GM21526 (cell line): ENCODE measurements around the gene NAPSA.

Experiments
- ATAC-seq: cut with Tn5 transposase; IDR thresholded peaks from one replicate; pipeline ENCODE4 v1.9.1; 2021; ENCODE audit warnings: moderate library complexity; ENCODE audit not compliant: unreplicated experiment, low FRiP score

Gene NAPSA

DNA sequence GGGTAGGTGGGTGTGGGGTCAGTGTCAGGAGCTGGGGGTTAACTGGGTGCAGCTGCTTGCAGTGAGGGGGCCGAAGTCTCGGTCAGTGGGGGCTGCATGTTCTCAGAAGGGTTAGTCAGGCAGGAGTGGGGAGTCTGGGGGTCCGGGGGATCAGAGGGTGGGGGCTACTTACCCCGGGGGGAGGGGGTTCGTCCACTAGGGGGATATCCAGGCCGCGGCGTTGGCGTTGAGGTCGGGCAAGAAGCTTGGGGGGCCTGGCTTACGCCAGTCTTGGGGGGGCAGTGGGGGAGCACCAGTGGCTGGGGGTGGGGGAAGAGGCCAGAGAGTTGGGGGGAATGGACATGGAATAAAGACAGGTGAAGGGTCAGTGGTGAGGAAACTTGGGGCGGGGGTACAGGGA lies 45.4 kb downstream of the NAPSA start:
- ATAC-seq: no peak

- no peak for ATAC-seq
Measured at GRCh38 chr19:50319156-50319555, 46.3 kb downstream of the NAPSA start.

DNA sequence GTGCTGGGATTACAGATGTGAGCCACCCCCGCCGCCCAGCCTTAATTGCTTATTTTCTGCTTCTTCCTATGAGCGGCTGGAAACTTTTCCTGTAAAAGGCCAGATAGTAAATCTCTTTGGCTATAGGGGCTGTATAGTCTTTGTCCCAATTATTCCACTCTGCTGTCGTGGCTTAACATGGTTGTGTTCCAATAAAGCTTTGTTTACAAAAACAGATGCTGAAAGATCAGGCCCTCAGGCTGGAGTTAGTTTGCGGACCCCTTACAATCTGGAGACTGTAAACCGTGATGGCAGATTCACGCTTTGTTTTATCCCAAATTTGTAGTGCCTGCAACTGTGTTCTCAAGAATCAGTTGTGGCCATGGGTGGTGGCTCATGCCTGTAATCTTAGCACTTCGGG lies 47.0 kb downstream of the NAPSA start:
- ATAC-seq: no peak

DNA sequence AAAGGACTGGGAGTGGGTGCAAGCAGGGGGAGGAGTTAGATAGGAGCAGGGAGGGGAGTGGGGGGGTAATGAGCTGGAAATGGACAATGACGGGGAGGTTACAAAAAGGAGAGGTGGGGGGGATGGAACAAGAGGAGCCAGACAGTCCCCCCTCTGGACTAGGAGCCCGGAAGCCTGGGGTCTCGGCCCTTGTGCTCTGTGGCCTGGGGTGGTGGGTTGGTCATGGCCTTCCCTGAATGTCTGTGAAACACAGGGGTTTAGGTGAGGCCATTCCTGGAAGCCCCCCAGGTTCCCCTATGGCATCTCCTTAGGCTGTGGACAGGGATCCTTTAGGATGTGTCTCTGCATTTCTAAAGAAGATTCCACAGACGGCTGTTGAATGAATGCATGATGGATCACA lies 48.3 kb downstream of the NAPSA start:
- no peak for ATAC-seq

GRCh38 chr19:50315773-50316448 lies 49.5 kb downstream of the NAPSA start:
- ATAC-seq: no peak

GRCh38 chr19:50314724-50315708 lies 50.4 kb downstream of the NAPSA start:
- no peak for ATAC-seq

- no peak for ATAC-seq
Measured at GRCh38 chr19:50313812-50314536, 51.5 kb downstream of the NAPSA start.

DNA sequence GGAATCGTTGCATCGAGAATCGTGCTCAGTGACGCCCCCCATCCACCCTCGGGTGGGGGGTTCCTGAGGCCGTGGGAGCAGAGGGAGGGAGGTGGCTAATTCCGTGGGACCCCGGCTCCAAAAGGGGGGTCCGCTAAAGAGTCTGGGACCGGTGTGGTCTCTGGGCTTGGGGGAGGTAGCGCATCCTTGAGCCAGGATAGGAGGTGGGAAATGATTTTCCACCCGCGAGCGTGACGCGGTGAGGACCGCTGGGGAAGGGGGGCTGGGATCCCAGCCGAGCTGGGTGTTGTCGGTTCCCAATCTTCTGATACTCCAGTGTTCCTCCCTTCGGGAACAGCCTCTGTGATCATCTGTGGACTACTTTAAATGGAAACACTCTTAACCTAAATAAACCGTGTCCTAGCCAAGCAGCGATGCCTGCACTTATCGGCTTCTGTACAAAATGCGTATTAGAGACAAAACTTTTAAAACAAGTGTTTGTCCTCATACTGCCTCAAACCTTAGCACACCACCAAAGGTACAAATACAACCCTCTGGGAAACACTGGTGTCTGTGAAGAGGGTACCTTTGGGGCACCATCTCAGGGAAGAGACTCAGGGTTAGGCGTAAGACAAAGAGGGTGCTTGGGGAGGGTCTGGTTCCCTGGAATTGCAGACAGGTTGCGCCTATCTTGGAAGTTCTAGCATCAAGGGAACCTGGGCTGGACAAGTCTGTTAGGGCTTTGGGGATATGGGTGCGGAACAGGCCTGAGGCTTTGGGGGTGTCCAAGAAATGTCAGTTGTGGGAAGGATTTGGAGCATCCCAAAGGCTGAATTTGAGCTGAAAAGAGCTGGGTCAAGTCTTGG lies 52.2 kb downstream of the NAPSA start:
- no peak for ATAC-seq

- ATAC-seq: no peak
Measured at GRCh38 chr19:50311723-50312635, 53.5 kb downstream of the NAPSA start.

GRCh38 chr19:50310759-50311465 lies 54.5 kb downstream of the NAPSA start:
- ATAC-seq: no peak

GRCh38 chr19:50309396-50310125 lies 55.9 kb downstream of the NAPSA start:
- ATAC-seq: no peak

GRCh38 chr19:50308991-50309390 lies 56.4 kb downstream of the NAPSA start:
- no peak for ATAC-seq
